ENCODE results near the gene TMEM151B.

TMEM151B gene

DNA sequence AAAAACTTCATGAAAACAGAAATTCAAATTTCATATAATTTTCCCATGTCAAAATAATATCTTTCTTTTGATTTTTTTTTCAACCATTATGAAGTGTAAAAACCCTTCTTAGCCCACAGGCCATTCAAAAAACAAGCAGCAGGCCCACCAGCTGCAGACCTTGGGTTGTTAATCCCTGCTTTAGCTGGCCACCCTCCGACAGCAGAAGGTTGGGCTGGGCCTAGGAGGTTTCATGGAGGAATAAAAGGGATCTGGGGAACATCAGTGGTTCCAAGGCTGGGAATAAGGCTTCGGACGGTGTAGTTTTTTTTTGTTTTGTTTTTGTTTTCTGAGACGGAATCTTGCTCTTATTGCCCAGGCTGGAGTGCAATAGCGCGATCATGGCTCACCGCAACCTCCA lies 26.9 kb upstream of the TMEM151B start:
- H3K27ac ChIP-seq, result no peak overlapping the region

DNA sequence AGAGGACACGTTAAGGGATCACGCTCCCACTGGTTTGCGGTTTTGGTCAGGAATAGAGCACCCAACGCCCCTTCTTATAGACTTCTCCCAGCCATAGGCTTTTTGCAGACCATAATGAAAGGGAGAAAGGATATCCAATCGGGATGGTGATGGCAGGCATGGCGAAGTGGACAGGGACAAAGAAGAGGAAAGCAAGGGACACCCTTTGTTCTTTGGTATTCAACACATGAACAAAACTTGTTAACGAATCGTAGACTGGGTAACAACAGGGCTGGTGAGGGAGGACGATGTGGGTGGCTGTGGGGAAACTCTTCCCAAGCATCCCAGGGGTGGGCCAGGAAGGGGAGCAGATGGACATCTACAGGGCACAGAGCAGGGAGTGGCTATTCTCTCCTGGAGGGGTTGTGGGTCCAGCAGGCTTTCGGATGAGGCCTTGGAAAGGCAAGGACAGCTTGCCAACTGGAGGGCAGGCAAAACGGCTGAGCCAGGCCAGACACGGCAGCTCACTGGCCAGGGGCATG lies 24.8 kb upstream of the TMEM151B start:
- TF ChIP-seq CTCF (conservative IDR thresholded peaks at IDR 0.05), result no peak
- TF ChIP-seq ZFX (IDR thresholded peaks at IDR 0.05), result no peak; the same call in 1 of the 2 replicates
- peak overlapping the region; percentile 95 for H3K27ac ChIP-seq

More for the DNA sequence above, 26.9 kb upstream of the TMEM151B start:
- TF ChIP-seq ZFX (IDR thresholded peaks at IDR 0.05) (no peak), CTCF (conservative IDR thresholded peaks at IDR 0.05) (no peak)

GRCh38 chr6:44245912-44246662 lies 24.2 kb upstream of the TMEM151B start:
- peak; percentile 58 for TF ChIP-seq CTCF (conservative IDR thresholded peaks at IDR 0.05)
- 0 out of 2 replicates have a peak, but pooled peaks have one; percentile 39 for TF ChIP-seq ZFX (IDR thresholded peaks at IDR 0.05)
- peak overlapping the region; percentile 95 for H3K27ac ChIP-seq

DNA sequence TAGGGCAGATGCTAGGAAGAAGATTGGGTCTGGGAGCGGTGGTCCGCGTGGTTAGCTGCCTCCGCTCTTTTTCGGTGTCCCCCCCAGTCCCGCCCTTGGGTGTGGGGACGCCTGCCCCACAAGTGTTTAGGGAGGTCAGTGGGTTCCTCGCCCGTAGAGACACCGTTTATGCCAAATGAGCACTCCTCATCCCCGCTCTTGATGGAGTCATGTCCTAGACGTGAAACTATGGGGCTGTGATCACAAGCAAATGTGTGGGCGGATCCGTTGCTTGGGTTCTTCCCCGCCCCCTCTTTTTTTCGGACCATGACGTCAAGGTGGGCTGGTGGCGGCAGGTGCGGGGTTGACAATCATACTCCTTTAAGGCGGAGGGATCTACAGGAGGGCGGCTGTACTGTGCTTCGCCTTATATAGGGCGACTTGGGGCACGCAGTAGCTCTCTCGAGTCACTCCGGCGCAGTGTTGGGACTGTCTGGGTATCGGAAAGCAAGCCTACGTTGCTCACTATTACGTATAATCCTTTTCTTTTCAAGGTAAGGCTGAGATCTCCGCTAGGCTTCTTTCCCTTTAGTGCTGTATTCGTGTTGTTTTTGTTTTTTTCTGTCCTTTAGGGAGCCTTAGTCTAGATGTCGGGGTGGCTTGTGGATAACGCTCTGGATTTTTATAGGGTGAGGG lies 23.4 kb upstream of the TMEM151B start, which contains the start of gene HSP90AB1:
Gene HSP90AB1, plus strand, starts transcription at position 439 of the 675 bp plus-strand sequence. CDS start 1,529 bp downstream, outside the sequence.
- TF ChIP-seq ZFX (IDR thresholded peaks at IDR 0.05), result no peak
- TF ChIP-seq CTCF (conservative IDR thresholded peaks at IDR 0.05), result no peak
- H3K27ac ChIP-seq, result peak within 1 kb of the TSS; percentile 95

GRCh38 chr6:44247338-44248302 lies 22.6 kb upstream of the TMEM151B start:
- H3K27ac ChIP-seq, result peak overlapping the region; percentile 95
- TF ChIP-seq ZFX (IDR thresholded peaks at IDR 0.05), result peak; percentile 27; the same call in 1 of the 2 replicates
- TF ChIP-seq CTCF (conservative IDR thresholded peaks at IDR 0.05), result no peak

DNA sequence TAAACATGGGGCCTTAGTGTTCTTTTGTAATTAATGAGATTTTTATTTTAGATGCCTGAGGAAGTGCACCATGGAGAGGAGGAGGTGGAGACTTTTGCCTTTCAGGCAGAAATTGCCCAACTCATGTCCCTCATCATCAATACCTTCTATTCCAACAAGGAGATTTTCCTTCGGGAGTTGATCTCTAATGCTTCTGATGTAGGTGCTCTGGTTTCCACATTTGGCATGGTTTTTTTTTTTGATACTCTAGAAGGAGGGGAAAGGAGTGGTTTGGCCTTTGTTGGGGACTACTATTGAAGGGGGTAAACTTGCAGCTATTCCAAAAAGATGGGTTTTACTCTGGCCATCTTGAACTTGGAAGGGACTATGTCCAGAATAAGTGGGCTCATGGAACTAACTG lies 21.7 kb upstream of the TMEM151B start:
- peak overlapping the region; percentile 31; the same call in 1 of the 2 replicates for H3K27ac ChIP-seq
- TF ChIP-seq CTCF (conservative IDR thresholded peaks at IDR 0.05) (no peak), ZFX (IDR thresholded peaks at IDR 0.05) (no peak)
